ENCODE data around the gene RAP1B. TPM values are rescaled to one million over a fixed set of nuclear protein-coding genes. Genes with fewer than 3 reads are reported as not detected.
A peak's percentile ranks its signal among the peaks of the same experiment; 100 is the strongest.

RAP1B gene
- total RNA-seq, result 100 to 1,000 TPM; 133 to 232 (median 193) TPM

GRCh38 chr12:68610370-68611093, at the start of gene RAP1B:
RAP1B (plus strand) TSS chr12:68610899; CDS start chr12:68648725, 37,826 bp downstream.
- 0% methylated on average over 8 to 26 of the region's 84 CpGs for WGBS, 2 donors
- H3K9me3 ChIP-seq, result no peaks in the 10 kb centered on the region
- peak within 1 kb of the TSS; percentile 95 to 98 (median 95) for H3K27ac ChIP-seq
- no peaks in the 10 kb centered on the region for H3K27me3 ChIP-seq
- peak within 1 kb of the TSS; percentile 66 to 91 (median 68) for H3K4me3 ChIP-seq (replicated peaks in 1 of 3)
- intact Hi-C loops (cut with DNase I), result loop anchor here (10.0 kb wide), 1 partner anchor 246 kb away; no protein-coding TSS in a partner anchor
- H3K4me1 ChIP-seq, result peaks cover 30 to 39% of the 10 kb centered on the region in 2 donors
- no peaks in the 10 kb centered on the region for H3K36me3 ChIP-seq
- DNase-seq, result peak; percentile 86 to 90
- no peak for TF ChIP-seq CTCF (IDR thresholded peaks at IDR 0.05)
- peak; percentile 80 to 96 for TF ChIP-seq POLR2A (IDR thresholded peaks at IDR 0.05)

GRCh38 chr12:68561830-68562229, 48.9 kb upstream of the RAP1B start:
- intact Hi-C loops (cut with DNase I), result no loop called here
- no peak for TF ChIP-seq CTCF (IDR thresholded peaks at IDR 0.05)
- no peak for TF ChIP-seq POLR2A (IDR thresholded peaks at IDR 0.05)
- no peak for DNase-seq
- Histone ChIP-seq H3K27ac (no peak overlapping the region), H3K27me3 (no peaks in the 10 kb centered on the region), H3K36me3 (no peaks in the 10 kb centered on the region), H3K4me3 (replicated peaks in 1 of 3) (no peak overlapping the region), H3K4me1 (no peaks in the 10 kb centered on the region), H3K9me3 (no peaks in the 10 kb centered on the region)
- WGBS, 2 donors, result 91% methylated on average over 10 of the region's 10 CpGs

GRCh38 chr12:68564166-68564565, 46.5 kb upstream of the RAP1B start:
- Histone ChIP-seq H3K4me3 (replicated peaks in 1 of 3) (no peak overlapping the region), H3K36me3 (no peaks in the 10 kb centered on the region), H3K27me3 (no peaks in the 10 kb centered on the region), H3K4me1 (peaks cover 0 to 4% of the 10 kb centered on the region in 2 donors), H3K27ac (no peak overlapping the region), H3K9me3 (no peaks in the 10 kb centered on the region)
- intact Hi-C loops (cut with DNase I), result no loop called here
- no peak for DNase-seq
- WGBS, 2 donors, result 76 to 89% methylated on average over 1 of the region's 1 CpG
- TF ChIP-seq CTCF (IDR thresholded peaks at IDR 0.05) (no peak), POLR2A (IDR thresholded peaks at IDR 0.05) (no peak)

- no peak for DNase-seq
- H3K4me3 ChIP-seq (replicated peaks in 1 of 3), result no peak overlapping the region
- TF ChIP-seq POLR2A (IDR thresholded peaks at IDR 0.05) (no peak), CTCF (IDR thresholded peaks at IDR 0.05) (no peak)
- WGBS, 2 donors, result 61 to 80% methylated on average over 1 of the region's 1 CpG
- H3K36me3 ChIP-seq, result no peaks in the 10 kb centered on the region
- no peaks in the 10 kb centered on the region for H3K9me3 ChIP-seq
- peaks cover 0 to 5% of the 10 kb centered on the region in 2 donors for H3K4me1 ChIP-seq
- no peaks in the 10 kb centered on the region for H3K27me3 ChIP-seq
- no peak overlapping the region for H3K27ac ChIP-seq
- intact Hi-C loops (cut with DNase I), result no loop called here
Measured at GRCh38 chr12:68565391-68565903, 45.3 kb upstream of the RAP1B start.

DNA sequence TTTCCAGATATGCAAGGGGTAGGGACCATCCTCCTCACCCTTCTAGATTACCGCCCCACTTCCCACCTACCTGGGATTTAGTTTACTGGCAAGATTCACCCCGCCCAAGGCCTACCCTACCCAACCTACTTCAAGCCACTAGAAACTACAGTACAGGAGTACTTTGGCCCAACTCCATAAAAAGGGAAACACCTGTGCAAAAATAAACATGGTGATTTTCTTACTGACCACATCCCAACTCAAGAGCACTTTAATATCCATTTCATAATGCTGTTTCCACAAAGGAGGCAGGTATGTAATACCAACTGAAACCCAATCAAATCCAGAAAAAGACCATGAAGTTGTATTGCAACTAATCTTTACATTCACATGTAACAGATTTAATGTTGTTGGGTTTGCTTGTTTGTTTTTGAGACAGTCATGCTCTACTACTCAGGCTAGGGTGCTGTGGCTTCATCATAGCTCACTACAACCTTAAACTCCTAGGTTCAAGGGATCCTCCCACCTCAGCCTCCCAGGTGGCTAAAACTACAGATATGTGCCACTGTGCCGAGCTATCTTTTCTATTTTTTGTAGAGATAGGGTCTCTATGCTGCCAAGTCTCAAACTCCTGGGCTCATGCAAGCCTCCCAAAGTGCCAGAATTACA, 41.7 kb upstream of the RAP1B start:
- Histone ChIP-seq H3K4me1 (peaks cover 0 to 5% of the 10 kb centered on the region in 2 donors), H3K36me3 (no peaks in the 10 kb centered on the region), H3K27ac (no peak overlapping the region), H3K27me3 (no peaks in the 10 kb centered on the region), H3K9me3 (no peaks in the 10 kb centered on the region), H3K4me3 (replicated peaks in 1 of 3) (no peak overlapping the region)
- intact Hi-C loops (cut with DNase I), result no loop called here
- no peak for DNase-seq
- TF ChIP-seq CTCF (IDR thresholded peaks at IDR 0.05) (no peak), POLR2A (IDR thresholded peaks at IDR 0.05) (no peak)
- WGBS, 2 donors, result 70% methylated on average over 3 of the region's 3 CpGs

Measured in thyroid gland (tissue), 4 donors.